GM21576 (cell line): Measurements from ENCODE around the gene AHCYL1.

ENCODE experiments used
- ATAC-seq: cut with Tn5 transposase; IDR thresholded peaks from one replicate; pipeline ENCODE4 v1.9.1; 2021; ENCODE audit warnings: mild to moderate bottlenecking, moderate library complexity; ENCODE audit not compliant: unreplicated experiment

The AHCYL1 gene

GRCh38 chr1:110059133-110059863, 74.7 kb downstream of the AHCYL1 start:
- ATAC-seq: no peak

- ATAC-seq: no peak
These were observed 75.6 kb downstream of the AHCYL1 start for GRCh38 chr1:110060034-110060661.

- ATAC-seq: no peak
These were observed 76.1 kb downstream of the AHCYL1 start for GRCh38 chr1:110060662-110061060.

GRCh38 chr1:110061341-110061740, 76.8 kb downstream of the AHCYL1 start:
- ATAC-seq: no peak

- ATAC-seq: no peak
These were observed 78.0 kb downstream of the AHCYL1 start for GRCh38 chr1:110062612-110063011.

GRCh38 chr1:110063781-110064180, 79.2 kb downstream of the AHCYL1 start:
- ATAC-seq: no peak

- no peak for ATAC-seq
These were observed 80.2 kb downstream of the AHCYL1 start for GRCh38 chr1:110064576-110065337.

- no peak for ATAC-seq
These were observed 81.3 kb downstream of the AHCYL1 start for GRCh38 chr1:110065841-110066240.

- ATAC-seq: no peak
These were observed 82.9 kb downstream of the AHCYL1 start for GRCh38 chr1:110067479-110067892.

- ATAC-seq: no peak
These were observed 83.5 kb downstream of the AHCYL1 start for GRCh38 chr1:110067893-110068645.

- ATAC-seq: no peak
These were observed 84.3 kb downstream of the AHCYL1 start for GRCh38 chr1:110068646-110069403.

- no peak for ATAC-seq
These were observed 85.1 kb downstream of the AHCYL1 start for GRCh38 chr1:110069404-110070281.

- no peak for ATAC-seq
These were observed 85.7 kb downstream of the AHCYL1 start for GRCh38 chr1:110070282-110070669.

GRCh38 chr1:110070671-110071242, 86.2 kb downstream of the AHCYL1 start, which contains the start of gene ALX3:
ALX3 (minus strand) TSS chr1:110070672; CDS start chr1:110070612, 60 bp downstream.
- ATAC-seq: no peak
